GM21360 (cell line): ENCODE measurements around the gene IL1RAPL1.

Experiments
- ATAC-seq: cut with Tn5 transposase; IDR thresholded peaks from one replicate; pipeline ENCODE4 v1.9.1; 2021; ENCODE audit warnings: mild to moderate bottlenecking, moderate library complexity; ENCODE audit not compliant: unreplicated experiment

The IL1RAPL1 gene

GRCh38 chrX:29707088-29707487 is 1119.8 kb downstream of the IL1RAPL1 start:
- no peak for ATAC-seq

GRCh38 chrX:29721152-29721551 is 1133.9 kb downstream of the IL1RAPL1 start:
- no peak for ATAC-seq

GRCh38 chrX:29724316-29724715 is 1137.1 kb downstream of the IL1RAPL1 start:
- no peak for ATAC-seq

GRCh38 chrX:29726811-29727210 is 1139.6 kb downstream of the IL1RAPL1 start:
- ATAC-seq: no peak

GRCh38 chrX:29728639-29729038 is 1141.4 kb downstream of the IL1RAPL1 start:
- no peak for ATAC-seq

- no peak for ATAC-seq
These were observed 1157.7 kb downstream of the IL1RAPL1 start for GRCh38 chrX:29744966-29745365.

- no peak for ATAC-seq
These were observed 1159.1 kb downstream of the IL1RAPL1 start for GRCh38 chrX:29746326-29746725.

- no peak for ATAC-seq
These were observed 1174.8 kb downstream of the IL1RAPL1 start for GRCh38 chrX:29762006-29762405.

GRCh38 chrX:29775890-29776289 is 1188.6 kb downstream of the IL1RAPL1 start:
- ATAC-seq: no peak

GRCh38 chrX:29787656-29788055 is 1200.4 kb downstream of the IL1RAPL1 start:
- ATAC-seq: no peak

GRCh38 chrX:29788991-29789699 is 1201.9 kb downstream of the IL1RAPL1 start:
- no peak for ATAC-seq

GRCh38 chrX:29792335-29792734 is 1205.1 kb downstream of the IL1RAPL1 start:
- no peak for ATAC-seq

- ATAC-seq: no peak
These were observed 1209.9 kb downstream of the IL1RAPL1 start for GRCh38 chrX:29797156-29797555.

- no peak for ATAC-seq
These were observed 1211.2 kb downstream of the IL1RAPL1 start for GRCh38 chrX:29798469-29798868.

- no peak for ATAC-seq
These were observed 1225.9 kb downstream of the IL1RAPL1 start for GRCh38 chrX:29813174-29813573.

- ATAC-seq: no peak
These were observed 1237.1 kb downstream of the IL1RAPL1 start for GRCh38 chrX:29824176-29824906.

GRCh38 chrX:29826742-29827141 is 1239.5 kb downstream of the IL1RAPL1 start:
- no peak for ATAC-seq

GRCh38 chrX:29834311-29834710 is 1247.1 kb downstream of the IL1RAPL1 start:
- ATAC-seq: no peak

GRCh38 chrX:29834764-29835163 is 1247.5 kb downstream of the IL1RAPL1 start:
- no peak for ATAC-seq

- ATAC-seq: no peak
These were observed 1254.5 kb downstream of the IL1RAPL1 start for GRCh38 chrX:29841750-29842149.

- ATAC-seq: no peak
These were observed 1255.3 kb downstream of the IL1RAPL1 start for GRCh38 chrX:29842552-29842951.

- ATAC-seq: no peak
These were observed 1264.8 kb downstream of the IL1RAPL1 start for GRCh38 chrX:29851857-29852605.
